T-helper 1 cell treated with Interleukin-12 subunit alpha and Interleukin-12 subunit beta and Interleukin-4 antibody, amounts not matched to agents 30 μg/mL and 1 μg/mL, for 36 hours (primary cell): ENCODE data around the gene CUEDC2.

Source experiments
- H3K27ac Mint-ChIP-seq: one replicate; pipeline ENCODE4 v1.8.0; 2021; ENCODE audit warnings: mild to moderate bottlenecking, mixed read lengths
- H3K27me3 Mint-ChIP-seq: one replicate; pipeline ENCODE4 v1.8.0; 2021; ENCODE audit warnings: low read depth, mixed read lengths
- H3K36me3 Mint-ChIP-seq: one replicate; pipeline ENCODE4 v1.8.0; 2021; ENCODE audit warnings: low read depth, mixed read lengths
- H3K4me1 Mint-ChIP-seq: one replicate; pipeline ENCODE4 v1.8.0; 2021; ENCODE audit warnings: low read depth, mixed read lengths
- H3K4me3 Mint-ChIP-seq: one replicate; pipeline ENCODE4 v1.8.0; 2021; ENCODE audit warnings: mild to moderate bottlenecking, moderate library complexity, mixed read lengths
- H3K9me3 Mint-ChIP-seq: one replicate; pipeline ENCODE4 v1.8.0; 2021; ENCODE audit warnings: mixed read lengths

CUEDC2 gene

GRCh38 chr10:102432162-102432950 lies at the start of gene CUEDC2:
Gene CUEDC2 (minus strand): TSS chr10:102432574. CDS start chr10:102425188, 7,386 bp downstream.
- peaks cover 47% of the 10 kb centered on the region for H3K4me1 Mint-ChIP-seq
- H3K9me3 Mint-ChIP-seq: no peaks in the 10 kb centered on the region
- H3K27ac Mint-ChIP-seq: peak within 1 kb of the TSS; percentile 95
- peak within 1 kb of the TSS; percentile 94 for H3K4me3 Mint-ChIP-seq
- H3K27me3 Mint-ChIP-seq: no peaks in the 10 kb centered on the region
- H3K36me3 Mint-ChIP-seq: peaks cover 10% of the 10 kb centered on the region

- Mint-ChIP-seq H3K27ac (no peak overlapping the region), H3K9me3 (no peaks in the 10 kb centered on the region)
Observed at GRCh38 chr10:102480396-102480795, 48.0 kb upstream of the CUEDC2 start.

GRCh38 chr10:102479651-102480050 lies 47.3 kb upstream of the CUEDC2 start:
- Mint-ChIP-seq H3K4me3 (no peak overlapping the region), H3K4me1 (peaks cover 5% of the 10 kb centered on the region), H3K27me3 (no peaks in the 10 kb centered on the region), H3K9me3 (no peaks in the 10 kb centered on the region), H3K36me3 (peaks cover 34% of the 10 kb centered on the region), H3K27ac (no peak overlapping the region)

More at GRCh38 chr10:102480396-102480795, 48.0 kb upstream of the CUEDC2 start:
- Mint-ChIP-seq H3K36me3 (peaks cover 31% of the 10 kb centered on the region), H3K4me3 (no peak overlapping the region), H3K4me1 (peaks cover 5% of the 10 kb centered on the region), H3K27me3 (no peaks in the 10 kb centered on the region)

GRCh38 chr10:102476466-102477141 lies 44.2 kb upstream of the CUEDC2 start:
- Mint-ChIP-seq H3K27me3 (no peaks in the 10 kb centered on the region), H3K36me3 (peaks cover 30% of the 10 kb centered on the region), H3K27ac (no peak overlapping the region), H3K4me3 (no peak overlapping the region), H3K9me3 (no peaks in the 10 kb centered on the region), H3K4me1 (peaks cover 15% of the 10 kb centered on the region)

GRCh38 chr10:102475451-102476040 lies 43.2 kb upstream of the CUEDC2 start:
- Mint-ChIP-seq H3K9me3 (no peaks in the 10 kb centered on the region), H3K4me3 (no peak overlapping the region), H3K4me1 (peaks cover 15% of the 10 kb centered on the region), H3K27me3 (no peaks in the 10 kb centered on the region), H3K27ac (peak overlapping the region; percentile 24), H3K36me3 (peaks cover 28% of the 10 kb centered on the region)

GRCh38 chr10:102473445-102474331 lies 41.3 kb upstream of the CUEDC2 start:
- H3K27me3 Mint-ChIP-seq: no peaks in the 10 kb centered on the region
- no peaks in the 10 kb centered on the region for H3K9me3 Mint-ChIP-seq
- H3K4me1 Mint-ChIP-seq: peaks cover 14% of the 10 kb centered on the region
- peak overlapping the region; percentile 65 for H3K27ac Mint-ChIP-seq
- H3K4me3 Mint-ChIP-seq: no peak overlapping the region
- H3K36me3 Mint-ChIP-seq: peaks cover 18% of the 10 kb centered on the region

- no peaks in the 10 kb centered on the region for H3K9me3 Mint-ChIP-seq
- H3K36me3 Mint-ChIP-seq: peaks cover 20% of the 10 kb centered on the region
- no peak overlapping the region for H3K27ac Mint-ChIP-seq
- peaks cover 14% of the 10 kb centered on the region for H3K4me1 Mint-ChIP-seq
- no peaks in the 10 kb centered on the region for H3K27me3 Mint-ChIP-seq
- no peak overlapping the region for H3K4me3 Mint-ChIP-seq
Observed at GRCh38 chr10:102470579-102471546, 38.5 kb upstream of the CUEDC2 start.

- Mint-ChIP-seq H3K36me3 (peaks cover 13% of the 10 kb centered on the region), H3K9me3 (no peaks in the 10 kb centered on the region), H3K27ac (no peak overlapping the region), H3K4me1 (peaks cover 12% of the 10 kb centered on the region), H3K4me3 (no peak overlapping the region), H3K27me3 (no peaks in the 10 kb centered on the region)
Observed at GRCh38 chr10:102468683-102469082, 36.3 kb upstream of the CUEDC2 start.

GRCh38 chr10:102467971-102468438 lies 35.6 kb upstream of the CUEDC2 start:
- Mint-ChIP-seq H3K4me3 (no peak overlapping the region), H3K27me3 (no peaks in the 10 kb centered on the region), H3K36me3 (peaks cover 8% of the 10 kb centered on the region), H3K4me1 (peaks cover 10% of the 10 kb centered on the region), H3K9me3 (no peaks in the 10 kb centered on the region), H3K27ac (no peak overlapping the region)

GRCh38 chr10:102467318-102467717 lies 34.9 kb upstream of the CUEDC2 start:
- H3K4me1 Mint-ChIP-seq: peaks cover 16% of the 10 kb centered on the region
- H3K36me3 Mint-ChIP-seq: peaks cover 5% of the 10 kb centered on the region
- peaks cover 4% of the 10 kb centered on the region for H3K27me3 Mint-ChIP-seq
- no peak overlapping the region for H3K4me3 Mint-ChIP-seq
- H3K27ac Mint-ChIP-seq: no peak overlapping the region
- H3K9me3 Mint-ChIP-seq: no peaks in the 10 kb centered on the region

- no peak overlapping the region for H3K27ac Mint-ChIP-seq
- peaks cover 2% of the 10 kb centered on the region for H3K36me3 Mint-ChIP-seq
- H3K9me3 Mint-ChIP-seq: no peaks in the 10 kb centered on the region
- H3K4me3 Mint-ChIP-seq: no peak overlapping the region
- peaks cover 31% of the 10 kb centered on the region for H3K4me1 Mint-ChIP-seq
- peaks cover 4% of the 10 kb centered on the region for H3K27me3 Mint-ChIP-seq
Observed at GRCh38 chr10:102465466-102465865, 33.1 kb upstream of the CUEDC2 start.

GRCh38 chr10:102463983-102464382 lies 31.6 kb upstream of the CUEDC2 start:
- no peak overlapping the region for H3K27ac Mint-ChIP-seq
- H3K36me3 Mint-ChIP-seq: peaks cover 5% of the 10 kb centered on the region
- no peaks in the 10 kb centered on the region for H3K9me3 Mint-ChIP-seq
- peaks cover 4% of the 10 kb centered on the region for H3K27me3 Mint-ChIP-seq
- peaks cover 30% of the 10 kb centered on the region for H3K4me1 Mint-ChIP-seq
- H3K4me3 Mint-ChIP-seq: no peak overlapping the region

GRCh38 chr10:102462512-102463054 lies 30.2 kb upstream of the CUEDC2 start:
- Mint-ChIP-seq H3K4me3 (peak overlapping the region; percentile 26), H3K27me3 (peaks cover 4% of the 10 kb centered on the region), H3K9me3 (no peaks in the 10 kb centered on the region), H3K36me3 (peaks cover 2% of the 10 kb centered on the region), H3K4me1 (peaks cover 28% of the 10 kb centered on the region), H3K27ac (no peak overlapping the region)
